B cell (primary cell): Measurements from ENCODE around the gene SHC4. TPM values are rescaled to one million over a fixed set of nuclear protein-coding genes. Genes with fewer than 3 reads are reported as not detected.

Experiments
- ATAC-seq: fragments of 200-7000 bp; cut with Tn5 transposase; one replicate; pipeline ENCODE4 v1.10.0; 2021; ENCODE audit warnings: low read depth, mild to moderate bottlenecking, moderate number of reproducible peaks, moderate library complexity
- CTCF ChIA-PET: fragments of 350-600 bp; sonication (Branson Sonifier 250); formaldehyde crosslinking; loops from one replicate; lab custom pipeline; 2021; ENCODE audit warnings: antibody characterized with exemption, inconsistent platforms; lab: Charles Lee
- POLR2A ChIA-PET: fragments of 350-600 bp; sonication (Branson Sonifier 250); formaldehyde crosslinking; loops from one replicate; lab custom pipeline; 2021; ENCODE audit warnings: antibody characterized with exemption; lab: Charles Lee
- DNase-seq: peaks from one replicate; pipeline ENCODE4 v3.0.0; 2013
- H2AFZ ChIP-seq: 2 replicates; pipeline ENCODE4 v1.6.1; 2012; ENCODE audit warnings: mild to moderate bottlenecking, low read depth, low read length; ENCODE audit not compliant: insufficient read depth, poor library complexity, severe bottlenecking
- H3K27ac ChIP-seq, 2 donors: 1 replicate in 1 of 2; 2 replicates in 1 of 2; pipeline ENCODE4 v1.5.1; 2012 to 2013; ENCODE audit warnings: low read length in 2 of 2, mild to moderate bottlenecking in 2 of 2, moderate library complexity in 1 of 2
- H3K27me3 ChIP-seq, 4 experiments: fragments of 200-600 bp in 1 of 4; sonication (generic) in 1 of 4; replicated peaks in 1 of 4; 1 replicate in 2 of 4; 2 replicates in 2 of 4; pipeline versions ENCODE4 v1.6.1 to v1.7.0; 2013 to 2016; ENCODE audit warnings: low read length in 3 of 4, mild to moderate bottlenecking in 2 of 4, mixed read lengths in 1 of 4, moderate library complexity in 1 of 4; ENCODE audit not compliant: insufficient read depth in 4 of 4, control insufficient read depth in 3 of 4; ENCODE audit errors: control extremely low read depth in 1 of 4
- H3K36me3 ChIP-seq, 2 experiments: replicated peaks in 1 of 2; 1 replicate in 1 of 2; 2 replicates in 1 of 2; pipeline versions ENCODE4 v1.6.1 to v1.7.1; 2013; ENCODE audit warnings: low read length in 1 of 2; ENCODE audit not compliant: insufficient read depth in 2 of 2, control insufficient read depth in 1 of 2; ENCODE audit errors: control extremely low read depth in 1 of 2, extremely low read depth in 1 of 2
- H3K4me1 ChIP-seq, 2 donors: fragments of 200-600 bp in 1 of 2; sonication (generic) in 1 of 2; 1 replicate in 1 of 2; 2 replicates in 1 of 2; pipeline versions ENCODE4 v1.5.1 to v1.6.1; 2013 to 2017; ENCODE audit warnings: low read length in 2 of 2; ENCODE audit not compliant: control insufficient read depth in 2 of 2, insufficient read depth in 2 of 2
- H3K4me2 ChIP-seq: replicated peaks from 2 replicates; pipeline ENCODE3; 2012; ENCODE audit warnings: mild to moderate bottlenecking, low read depth, low read length; ENCODE audit not compliant: poor library complexity, severe bottlenecking
- H3K4me3 ChIP-seq, 5 experiments: fragments of 200-600 bp in 1 of 5; sonication (generic) in 1 of 5; 1 replicate in 3 of 5; 2 replicates in 2 of 5; pipeline versions ENCODE4 v1.5.1 to v1.7.0; 2011 to 2016; ENCODE audit warnings: low read length in 4 of 5, mild to moderate bottlenecking in 4 of 5, low read depth in 2 of 5, control low read depth in 1 of 5, moderate library complexity in 1 of 5; ENCODE audit not compliant: insufficient read depth in 1 of 5; ENCODE audit errors: control extremely low read depth in 1 of 5, extremely low read depth in 1 of 5
- H3K79me2 ChIP-seq: fragments of 200-600 bp; sonication (generic); one replicate; pipeline ENCODE4 v1.6.0; 2016; ENCODE audit warnings: low read length; ENCODE audit not compliant: control insufficient read depth, insufficient read depth
- H3K9ac ChIP-seq: fragments of 200-600 bp; sonication (generic); 2 replicates; pipeline ENCODE4 v1.6.1; 2017; ENCODE audit warnings: mild to moderate bottlenecking, low read length, moderate library complexity
- H3K9me3 ChIP-seq, 3 donors: one replicate each; pipeline versions ENCODE4 v1.6.1 to v1.7.1; 2013; ENCODE audit warnings: low read length in 2 of 3; ENCODE audit not compliant: control insufficient read depth in 2 of 3, insufficient read depth in 1 of 3; ENCODE audit errors: control extremely low read depth in 1 of 3
- H4K20me1 ChIP-seq: 2 replicates; pipeline ENCODE4 v1.6.0; 2012; ENCODE audit warnings: mild to moderate bottlenecking, low read length; ENCODE audit not compliant: insufficient read depth, control insufficient read depth, poor library complexity, severe bottlenecking
- H3K27ac Mint-ChIP-seq: one replicate; pipeline ENCODE4 v1.8.0; 2021; ENCODE audit warnings: mixed read lengths
- H3K27me3 Mint-ChIP-seq: one replicate; pipeline ENCODE4 v1.8.0; 2021; ENCODE audit warnings: mixed read lengths
- H3K4me1 Mint-ChIP-seq: one replicate; pipeline ENCODE4 v1.8.0; 2021; ENCODE audit warnings: mixed read lengths
- H3K4me3 Mint-ChIP-seq: one replicate; pipeline ENCODE4 v1.8.0; 2021; ENCODE audit warnings: mixed read lengths
- H3K9me3 Mint-ChIP-seq: one replicate; pipeline ENCODE4 v1.8.0; 2022; ENCODE audit warnings: mixed read lengths; ENCODE audit not compliant: insufficient read depth
- EZH2 ChIP-seq: IDR thresholded peaks from 2 replicates; pipeline ENCODE4 v1.6.1; 2012; ENCODE audit warnings: borderline replicate concordance, low read depth, mild to moderate bottlenecking, moderate library complexity, low read length; ENCODE audit not compliant: insufficient read depth, poor library complexity, severe bottlenecking
- WGBS: methylation state at CpG from one replicate; pipeline ENCODE4 v1.1.5; 2013; ENCODE audit warnings: missing lambda C conversion rate; ENCODE audit not compliant: insufficient coverage; 5-methylcytosine and 5-hydroxymethylcytosine counted together
- intact Hi-C: fragments of 100-400 bp; cut with micrococcal nuclease; formaldehyde crosslinking; loops from one replicate; pipeline ENCODE4 v1.10.0; 2022
- polyA plus RNA-seq: library from polyadenylated mRNA; depleted of rRNA; stranded (reverse); fragments of >200 nt; gene quantifications from 2 replicates; pipeline ENCODE4 v1.2.3, GENCODE V29; 2012
- total RNA-seq, 2 donors: library from RNA; stranded (reverse); fragments of 120-200 nt in 1 of 2; gene quantifications; 1 replicate in 1 of 2; 2 replicates in 1 of 2; pipeline versions ENCODE4 v1.2.3 to v1.2.4, GENCODE V29; 2013 to 2022
- TF ChIP-seq, protein P1 (sequence below): fragments of 200-600 bp; IDR thresholded peaks from one replicate; pipeline ENCODE4 v1.8.0; 2022; ENCODE audit warnings: antibody characterized with exemption, mild to moderate bottlenecking

SHC4 gene
- total and polyA plus RNA-seq, 2 donors (not counting 1 experiment from before 2014, with no cell fraction given): 0.04 to 0.69 TPM

DNA sequence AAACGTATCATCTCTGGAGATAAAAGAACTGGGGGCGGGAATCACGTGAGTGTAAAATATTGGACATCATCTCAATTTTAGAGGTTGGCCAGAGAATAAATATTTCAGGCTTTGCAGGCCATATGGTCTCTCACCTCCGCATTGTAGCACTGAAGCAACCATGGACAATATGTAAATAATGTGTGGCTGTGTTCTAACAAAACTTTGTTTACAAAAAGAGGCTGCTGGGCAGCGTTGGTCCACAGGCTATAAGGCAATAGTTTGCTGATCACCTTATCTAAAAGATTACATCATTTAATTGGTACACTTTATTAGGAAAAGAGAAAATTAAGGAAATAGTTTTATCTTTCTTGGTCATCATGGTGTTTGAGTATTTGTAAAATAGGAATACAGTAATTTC lies 22.5 kb upstream of the SHC4 start:
- peaks cover 0 to 3% (median 0%) of the 10 kb centered on the region in 4 experiments for H3K27me3 ChIP-seq
- no peaks in the 10 kb centered on the region for H3K4me1 ChIP-seq
- no peaks in the 10 kb centered on the region for H3K9me3 ChIP-seq
- no peak overlapping the region for H3K4me2 ChIP-seq
- Mint-ChIP-seq H3K4me1 (no peaks in the 10 kb centered on the region), H3K27ac (no peak overlapping the region), H3K27me3 (peaks cover 9% of the 10 kb centered on the region), H3K9me3 (no peaks in the 10 kb centered on the region), H3K4me3 (no peak overlapping the region)
- H3K9ac ChIP-seq: no peak overlapping the region
- TF ChIP-seq, protein P1, sequence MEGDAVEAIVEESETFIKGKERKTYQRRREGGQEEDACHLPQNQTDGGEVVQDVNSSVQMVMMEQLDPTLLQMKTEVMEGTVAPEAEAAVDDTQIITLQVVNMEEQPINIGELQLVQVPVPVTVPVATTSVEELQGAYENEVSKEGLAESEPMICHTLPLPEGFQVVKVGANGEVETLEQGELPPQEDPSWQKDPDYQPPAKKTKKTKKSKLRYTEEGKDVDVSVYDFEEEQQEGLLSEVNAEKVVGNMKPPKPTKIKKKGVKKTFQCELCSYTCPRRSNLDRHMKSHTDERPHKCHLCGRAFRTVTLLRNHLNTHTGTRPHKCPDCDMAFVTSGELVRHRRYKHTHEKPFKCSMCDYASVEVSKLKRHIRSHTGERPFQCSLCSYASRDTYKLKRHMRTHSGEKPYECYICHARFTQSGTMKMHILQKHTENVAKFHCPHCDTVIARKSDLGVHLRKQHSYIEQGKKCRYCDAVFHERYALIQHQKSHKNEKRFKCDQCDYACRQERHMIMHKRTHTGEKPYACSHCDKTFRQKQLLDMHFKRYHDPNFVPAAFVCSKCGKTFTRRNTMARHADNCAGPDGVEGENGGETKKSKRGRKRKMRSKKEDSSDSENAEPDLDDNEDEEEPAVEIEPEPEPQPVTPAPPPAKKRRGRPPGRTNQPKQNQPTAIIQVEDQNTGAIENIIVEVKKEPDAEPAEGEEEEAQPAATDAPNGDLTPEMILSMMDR: no peak
- TF ChIP-seq EZH2: no peak
- H3K4me3 ChIP-seq: no peak overlapping the region
- no peak overlapping the region for H3K27ac ChIP-seq
- no peak for ATAC-seq
- ChIA-PET POLR2A (no interaction called here), CTCF (interaction anchor here (0.7 to 2.7 kb wide), 4 partner anchors 8 to 20 kb away, joined by 3 to 11 read pairs (median 4); no protein-coding TSS in a partner anchor)
- peaks cover 5 to 7% of the 10 kb centered on the region in 2 experiments for H3K36me3 ChIP-seq
- no peak for DNase-seq
- WGBS: 100% methylated on average over 2 of the region's 5 CpGs
- no peak overlapping the region for H2AFZ ChIP-seq
- H4K20me1 ChIP-seq: no peaks in the 10 kb centered on the region
- H3K79me2 ChIP-seq: no peaks in the 10 kb centered on the region
- intact Hi-C loops: no loop called here

DNA sequence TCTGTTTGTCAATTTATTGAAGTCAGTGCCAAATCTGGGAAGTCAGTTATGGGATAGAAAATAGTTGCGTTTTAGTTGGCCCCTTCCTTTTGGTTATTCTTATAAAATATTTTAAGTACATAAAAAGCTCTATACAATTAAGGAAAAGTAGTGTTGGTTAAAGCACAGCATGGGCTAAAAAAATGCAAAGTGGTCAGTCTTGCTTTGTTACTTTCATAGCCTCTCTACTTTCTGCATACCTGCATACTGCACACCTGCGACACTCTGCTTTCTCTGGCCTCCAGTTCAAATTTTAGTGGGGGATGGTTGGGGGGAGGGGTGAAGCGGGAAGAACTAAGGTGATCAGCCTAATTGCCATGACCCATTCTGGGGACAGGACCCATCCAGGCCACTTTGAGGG lies 21.8 kb upstream of the SHC4 start:
- Histone ChIP-seq H3K9ac (no peak overlapping the region), H3K4me1 (no peaks in the 10 kb centered on the region), H3K79me2 (no peaks in the 10 kb centered on the region), H4K20me1 (no peaks in the 10 kb centered on the region), H3K36me3 (peaks cover 4% of the 10 kb centered on the region in 2 experiments), H3K27me3 (peaks cover 0 to 3% (median 0%) of the 10 kb centered on the region in 4 experiments), H3K4me3 (no peak overlapping the region), H2AFZ (no peak overlapping the region), H3K4me2 (no peak overlapping the region), H3K9me3 (no peaks in the 10 kb centered on the region), H3K27ac (no peak overlapping the region)
- Mint-ChIP-seq H3K27ac (no peak overlapping the region), H3K27me3 (peaks cover 15% of the 10 kb centered on the region), H3K4me1 (no peaks in the 10 kb centered on the region), H3K9me3 (no peaks in the 10 kb centered on the region), H3K4me3 (no peak overlapping the region)
- ChIA-PET CTCF (interaction anchor here (0.9 to 2.7 kb wide), 3 partner anchors 10 to 160 kb away, joined by 3 to 11 read pairs (median 4); no protein-coding TSS in a partner anchor), POLR2A (no interaction called here)
- TF ChIP-seq EZH2: no peak
- TF ChIP-seq, protein P1: no peak
- DNase-seq (no peak), ATAC-seq (no peak)
- intact Hi-C loops: no loop called here
- no CpG with 5 or more reads among the region's 3 CpGs for WGBS
